Astrocyte of the spinal cord (primary cell): ENCODE measurements around the gene PIAS2.

Experiments used
- DNase-seq: peaks from one replicate; pipeline ENCODE4 v3.0.0; 2011; ENCODE audit warnings: low read depth, low spot score
- H3K4me3 ChIP-seq: 2 replicates; pipeline ENCODE4 v1.5.1; 2011; ENCODE audit warnings: low read depth, mild to moderate bottlenecking, low read length, moderate library complexity
- CTCF ChIP-seq: IDR thresholded peaks from 2 replicates; pipeline ENCODE4 v1.5.1; 2012; ENCODE audit warnings: low read depth, mild to moderate bottlenecking, low read length, inconsistent platforms
- in situ Hi-C: cut with HindIII; loops from 2 replicates; pipeline ENCODE4 v1.10.0; 2017; ENCODE audit warnings: low sequenced_read_pairs

Gene PIAS2

DNA sequence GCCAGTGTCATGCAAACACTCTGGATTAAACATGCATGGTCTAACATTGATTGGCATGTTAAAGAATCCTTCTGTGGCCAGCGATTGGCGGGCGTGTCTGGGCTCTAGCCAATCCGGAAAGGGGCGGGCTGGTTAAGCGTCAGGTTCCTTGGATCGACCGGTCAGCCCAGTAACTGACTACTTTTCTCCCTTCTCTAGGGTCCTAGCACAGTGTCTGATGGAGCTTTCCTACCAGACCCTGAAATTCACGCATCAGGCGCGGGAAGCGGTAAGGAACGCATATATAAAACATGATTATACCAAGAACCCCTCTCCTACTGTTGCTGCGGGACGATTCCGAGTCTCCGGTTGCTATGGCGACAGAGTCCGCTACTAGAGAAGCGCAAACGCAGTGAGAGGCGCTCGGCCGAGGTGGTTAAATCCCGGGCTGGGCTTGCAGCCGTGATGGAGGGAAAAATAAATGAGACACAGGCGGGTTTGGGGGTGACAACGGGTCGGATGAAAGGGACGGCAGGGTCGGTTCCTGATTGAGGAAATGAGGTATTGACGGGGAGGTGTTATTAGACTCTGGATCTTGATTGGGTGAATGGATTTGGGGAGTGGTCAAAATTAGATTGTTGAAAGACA is 29.5 kb upstream of the PIAS2 start:
- peak; percentile 91 for DNase-seq
- peak overlapping the region; percentile 74 for H3K4me3 ChIP-seq
- in situ Hi-C loops, result no loop called here
- no peak for TF ChIP-seq CTCF

DNA sequence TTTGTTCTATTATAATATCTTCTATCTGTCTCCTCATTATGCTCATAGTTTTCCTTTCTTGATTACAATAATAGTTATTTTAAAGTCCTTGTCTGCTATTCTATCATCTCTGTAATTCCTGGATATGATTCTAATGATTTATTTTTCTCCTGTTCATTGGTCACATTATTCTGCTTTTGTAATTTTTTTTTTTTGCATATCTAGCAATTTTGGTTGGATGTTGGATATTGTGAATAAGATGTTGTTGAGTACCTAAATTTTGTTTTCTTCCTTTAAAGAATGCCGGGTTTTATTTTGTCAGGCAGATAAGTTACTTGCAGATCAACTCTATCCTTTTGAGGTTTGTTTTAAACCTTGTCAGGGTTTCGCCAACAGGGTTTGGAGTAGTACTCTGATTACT is 25.3 kb upstream of the PIAS2 start:
- no peak overlapping the region for H3K4me3 ChIP-seq
- TF ChIP-seq CTCF, result no peak
- DNase-seq, result no peak
- in situ Hi-C loops, result no loop called here

DNA sequence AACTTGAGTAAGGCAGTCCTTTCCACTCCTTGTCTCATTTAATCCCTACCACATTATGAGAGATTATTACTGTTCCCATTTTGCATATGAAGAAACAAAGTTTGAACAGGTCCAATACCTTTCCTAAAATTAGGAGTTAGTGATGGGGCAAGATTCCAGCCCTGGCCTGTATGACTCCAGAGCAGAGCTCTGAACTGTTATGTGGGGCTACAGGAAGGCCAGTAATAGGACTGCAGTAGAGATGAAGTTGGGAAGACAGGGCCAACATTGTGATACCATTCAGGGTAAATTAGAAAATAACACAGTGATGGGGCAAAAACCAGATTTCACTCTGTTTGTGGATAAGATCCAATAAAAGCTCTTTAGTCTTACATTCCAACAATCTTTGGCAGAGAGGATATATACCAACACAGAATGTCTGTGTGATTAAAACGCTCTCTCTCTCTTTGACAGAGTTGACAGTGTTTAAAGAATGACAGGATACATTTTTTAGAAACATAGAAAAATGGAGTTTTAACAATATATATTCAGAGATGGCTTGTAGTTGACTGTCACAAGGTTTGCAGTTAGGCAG is 22.8 kb upstream of the PIAS2 start:
- no peak for DNase-seq
- H3K4me3 ChIP-seq, result no peak overlapping the region
- in situ Hi-C loops, result no loop called here
- TF ChIP-seq CTCF, result no peak

GRCh38 chr18:46939337-46939963 is 22.1 kb upstream of the PIAS2 start:
- no peak overlapping the region for H3K4me3 ChIP-seq
- peak; percentile 56 for DNase-seq
- in situ Hi-C loops, result no loop called here
- no peak for TF ChIP-seq CTCF

GRCh38 chr18:46920653-46921052 is 3.3 kb upstream of the PIAS2 start:
- no peak overlapping the region for H3K4me3 ChIP-seq
- DNase-seq, result no peak
- in situ Hi-C loops, result no loop called here
- no peak for TF ChIP-seq CTCF

GRCh38 chr18:46920067-46920466 is 2.8 kb upstream of the PIAS2 start:
- DNase-seq, result no peak
- H3K4me3 ChIP-seq, result no peak overlapping the region
- TF ChIP-seq CTCF, result no peak
- in situ Hi-C loops, result no loop called here
